BJ (cell line): Measurements from ENCODE around the gene UBE2D3. TPM values are rescaled to one million over a fixed set of nuclear protein-coding genes. Genes with fewer than 3 reads are reported as not detected.

Experiments used
- CTCF ChIA-PET: fragments of 350-600 bp; formaldehyde crosslinking; extraction: SDS; loops from one replicate; lab custom pipeline; 2021; ENCODE audit warnings: antibody characterized with exemption, inconsistent platforms; lab: Yijun Ruan, JAX
- POLR2A ChIA-PET: fragments of 300-600 bp; sonication (Branson Sonifier 250); formaldehyde crosslinking; extraction: SDS; loops from one replicate; lab custom pipeline; 2021; ENCODE audit warnings: antibody characterized with exemption; lab: Charles Lee
- DNase-seq: peaks from one replicate; pipeline ENCODE4 v3.0.0-alpha.2; 2011; ENCODE audit warnings: low read depth
- H3K27me3 ChIP-seq: 2 replicates; pipeline ENCODE4 v1.6.0; 2011; ENCODE audit warnings: low read length; ENCODE audit not compliant: control insufficient read depth, insufficient read depth
- H3K36me3 ChIP-seq: 2 replicates; pipeline ENCODE4 v1.5.1; 2011; ENCODE audit warnings: low read length; ENCODE audit not compliant: control insufficient read depth, insufficient read depth
- H3K4me3 ChIP-seq: 2 replicates; pipeline ENCODE4 v1.5.1; 2011; ENCODE audit warnings: low read depth, mild to moderate bottlenecking, control low read depth, low read length
- polyA plus RNA-seq: library from polyadenylated mRNA; depleted of rRNA; stranded (reverse); fragments of >200 nt; gene quantifications from 2 replicates; pipeline ENCODE4 v1.2.3, GENCODE V29; 2011
- TF ChIP-seq, protein P1 (sequence below): IDR thresholded peaks from 2 replicates; pipeline ENCODE4 v1.5.1; 2011; ENCODE audit warnings: low read depth, mild to moderate bottlenecking, control low read depth, inconsistent platforms, low read length, moderate library complexity; ENCODE audit not compliant: insufficient read depth

Gene UBE2D3
- polyA plus RNA-seq, 1 experiment: 298 TPM

DNA sequence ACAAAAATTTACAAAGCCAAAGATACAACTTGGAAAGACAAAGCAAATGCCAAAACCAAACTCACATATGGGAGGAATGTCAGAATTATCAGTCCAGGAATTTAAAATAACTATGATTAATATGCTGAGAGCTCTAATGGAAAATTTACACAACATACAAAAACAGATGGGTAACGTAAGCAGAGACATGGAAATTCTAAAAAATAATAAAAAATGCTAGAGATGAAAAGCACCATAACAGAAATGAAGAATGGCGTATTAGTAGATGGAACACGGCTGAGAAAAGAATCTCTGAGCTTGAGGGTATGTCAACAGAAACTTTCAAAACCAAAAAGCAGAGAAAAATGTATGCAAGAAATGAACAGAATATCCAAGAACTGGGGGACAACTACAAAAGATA, 62.5 kb downstream of the UBE2D3 start:
- TF ChIP-seq, protein P1, sequence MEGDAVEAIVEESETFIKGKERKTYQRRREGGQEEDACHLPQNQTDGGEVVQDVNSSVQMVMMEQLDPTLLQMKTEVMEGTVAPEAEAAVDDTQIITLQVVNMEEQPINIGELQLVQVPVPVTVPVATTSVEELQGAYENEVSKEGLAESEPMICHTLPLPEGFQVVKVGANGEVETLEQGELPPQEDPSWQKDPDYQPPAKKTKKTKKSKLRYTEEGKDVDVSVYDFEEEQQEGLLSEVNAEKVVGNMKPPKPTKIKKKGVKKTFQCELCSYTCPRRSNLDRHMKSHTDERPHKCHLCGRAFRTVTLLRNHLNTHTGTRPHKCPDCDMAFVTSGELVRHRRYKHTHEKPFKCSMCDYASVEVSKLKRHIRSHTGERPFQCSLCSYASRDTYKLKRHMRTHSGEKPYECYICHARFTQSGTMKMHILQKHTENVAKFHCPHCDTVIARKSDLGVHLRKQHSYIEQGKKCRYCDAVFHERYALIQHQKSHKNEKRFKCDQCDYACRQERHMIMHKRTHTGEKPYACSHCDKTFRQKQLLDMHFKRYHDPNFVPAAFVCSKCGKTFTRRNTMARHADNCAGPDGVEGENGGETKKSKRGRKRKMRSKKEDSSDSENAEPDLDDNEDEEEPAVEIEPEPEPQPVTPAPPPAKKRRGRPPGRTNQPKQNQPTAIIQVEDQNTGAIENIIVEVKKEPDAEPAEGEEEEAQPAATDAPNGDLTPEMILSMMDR: no peak
- CTCF ChIA-PET: interaction anchor here (0.9 to 1.4 kb wide), 3 partner anchors 9 to 27 kb away, joined by 3 read pairs; no protein-coding TSS in a partner anchor
- POLR2A ChIA-PET: no interaction called here
- no peaks in the 10 kb centered on the region for H3K36me3 ChIP-seq
- no peaks in the 10 kb centered on the region for H3K27me3 ChIP-seq
- H3K4me3 ChIP-seq: no peak overlapping the region
- DNase-seq: no peak

DNA sequence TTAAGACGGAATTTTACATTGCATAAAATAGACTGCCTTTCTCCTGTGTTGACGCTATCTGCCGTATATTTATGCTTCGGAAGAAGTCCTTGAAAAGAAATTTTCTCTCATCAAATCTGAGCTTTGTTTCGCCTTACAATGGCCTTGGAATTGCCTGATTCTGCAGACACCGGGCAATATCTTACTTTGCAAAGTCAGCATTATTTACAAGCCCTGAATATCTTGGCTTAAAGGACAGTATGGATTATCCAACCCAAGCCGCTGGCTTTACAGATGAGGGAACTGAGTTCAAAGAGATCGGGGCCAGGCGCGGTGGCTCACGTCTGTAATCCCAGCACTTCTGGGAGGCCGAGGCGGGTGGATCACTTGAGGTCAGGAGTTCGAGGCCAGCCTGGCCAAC, 65.4 kb downstream of the UBE2D3 start:
- H3K4me3 ChIP-seq: no peak overlapping the region

DNA sequence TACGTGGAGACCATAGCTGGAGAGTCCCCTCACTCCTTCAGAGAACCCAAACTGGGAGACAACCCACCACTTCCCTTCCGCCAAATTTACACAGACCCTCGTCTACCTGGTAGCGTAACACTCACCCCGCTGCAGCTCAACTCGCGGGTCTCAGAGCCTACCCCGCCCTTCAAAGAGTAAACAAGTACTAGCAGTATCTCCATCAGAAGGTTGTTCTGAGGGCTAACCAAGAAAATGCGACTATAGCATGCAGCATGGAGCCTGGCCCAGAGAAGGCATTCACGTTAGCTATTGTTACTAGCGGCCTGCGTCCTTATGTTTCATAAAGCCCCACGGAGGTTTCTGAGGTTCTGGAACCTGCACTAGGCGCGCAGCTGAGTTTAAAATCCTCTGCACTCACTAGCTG, 66.1 kb downstream of the UBE2D3 start:
- TF ChIP-seq, protein P1: no peak
- ChIA-PET POLR2A (no interaction called here), CTCF (interaction anchor here (0.8 to 0.9 kb wide), 2 partner anchors 51 to 67 kb away, joined by 3 read pairs; no protein-coding TSS in a partner anchor)
- Histone ChIP-seq H3K27me3 (no peaks in the 10 kb centered on the region), H3K4me3 (peak overlapping the region; percentile 78), H3K36me3 (no peaks in the 10 kb centered on the region)
- no peak for DNase-seq

More for the DNA sequence above, 65.4 kb downstream of the UBE2D3 start:
- no peak for DNase-seq
- ChIA-PET CTCF (interaction anchor here (0.8 kb wide), 1 partner anchor 66 kb away, joined by 3 read pairs; no protein-coding TSS in a partner anchor), POLR2A (no interaction called here)
- Histone ChIP-seq H3K36me3 (no peaks in the 10 kb centered on the region), H3K27me3 (no peaks in the 10 kb centered on the region)
- TF ChIP-seq, protein P1: no peak

DNA sequence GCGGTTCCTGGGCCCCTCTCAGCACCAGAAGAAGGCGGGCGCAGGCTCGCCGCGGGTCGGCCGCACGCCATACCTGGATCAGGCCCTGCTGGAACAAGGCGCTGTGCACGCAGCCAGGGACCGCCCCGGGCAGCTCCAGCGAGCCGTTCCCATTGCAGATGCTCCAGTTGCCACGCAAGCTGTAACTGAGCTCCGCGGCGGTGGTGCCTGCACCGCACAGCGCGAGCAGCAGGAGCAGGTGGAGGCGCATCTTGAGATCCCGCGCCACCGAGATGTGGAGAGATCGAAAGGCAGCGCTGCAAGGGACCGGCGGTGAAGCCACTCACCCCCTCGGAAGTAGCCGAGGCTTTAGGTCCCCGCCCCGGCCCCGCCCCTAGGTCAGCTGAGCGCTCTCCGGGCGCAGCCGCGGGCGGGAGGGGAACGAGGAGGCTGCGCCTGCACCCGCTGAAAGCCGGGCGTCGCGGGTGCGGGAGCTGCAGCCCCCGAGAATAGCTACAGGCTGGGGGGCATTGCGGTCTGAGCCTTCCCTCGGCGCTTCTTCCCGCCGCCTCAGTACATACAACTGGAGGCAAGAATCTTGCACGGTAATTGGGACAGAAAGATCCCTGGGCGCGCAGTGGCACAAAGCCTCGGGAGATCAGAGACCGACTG, 66.6 kb downstream of the UBE2D3 start, which contains the start of gene MANBA:
MANBA (minus strand) TSS at position 324 of the 651 bp plus-strand sequence; CDS start at position 250, 74 bp downstream.
- TF ChIP-seq, protein P1: no peak
- POLR2A ChIA-PET: no interaction called here
- Histone ChIP-seq H3K4me3 (peak within 1 kb of the TSS; percentile 78), H3K27me3 (no peaks in the 10 kb centered on the region), H3K36me3 (no peaks in the 10 kb centered on the region)
- CTCF ChIA-PET: interaction anchor here (0.8 to 0.9 kb wide), 2 partner anchors 52 to 67 kb away, joined by 3 read pairs; no protein-coding TSS in a partner anchor
- no peak for DNase-seq

DNA sequence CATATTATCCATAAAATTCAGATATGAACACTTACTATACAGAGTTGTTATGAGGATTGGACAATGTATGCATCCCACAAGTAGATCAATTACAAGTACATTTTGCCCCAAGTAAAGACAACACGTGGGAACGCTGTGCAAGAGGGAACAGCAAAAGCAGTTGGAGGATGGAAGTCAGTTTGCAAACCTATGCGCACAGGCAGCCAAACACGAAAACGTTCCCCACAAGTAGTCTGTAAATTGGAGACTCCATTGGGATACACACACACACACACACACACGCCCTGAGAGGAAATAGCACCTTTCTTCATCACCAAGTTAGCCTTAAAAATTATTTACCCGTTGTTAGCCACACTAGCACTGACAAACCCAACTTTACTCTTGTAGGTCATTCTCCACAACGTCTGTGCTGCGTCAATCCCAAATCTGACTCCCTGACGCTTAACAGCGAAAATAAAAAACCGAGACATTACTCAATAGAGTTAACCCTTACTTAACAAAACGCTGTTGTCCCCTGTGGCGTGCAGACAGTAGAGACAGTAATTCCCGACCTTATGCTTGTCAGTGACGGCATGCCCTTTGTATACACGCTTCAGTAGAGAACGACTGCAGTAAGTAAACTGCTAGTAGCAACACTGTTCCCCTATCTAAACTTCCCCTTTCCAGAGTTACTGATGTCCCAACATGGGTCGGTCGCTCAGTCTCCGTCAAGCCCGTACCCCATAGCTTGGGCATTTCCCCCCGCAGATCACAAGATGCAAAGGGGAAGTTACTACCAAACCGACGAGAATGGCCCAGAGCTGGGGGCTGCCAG, 67.3 kb downstream of the UBE2D3 start:
- POLR2A ChIA-PET: no interaction called here
- DNase-seq: no peak
- Histone ChIP-seq H3K27me3 (no peaks in the 10 kb centered on the region), H3K36me3 (no peaks in the 10 kb centered on the region), H3K4me3 (peak overlapping the region; percentile 78)
- TF ChIP-seq, protein P1: no peak
- CTCF ChIA-PET: interaction anchor here (0.9 kb wide), 1 partner anchor 52 kb away, joined by 3 read pairs; no protein-coding TSS in a partner anchor
